Measurements from ENCODE around the gene TNNI3K.

TNNI3K gene

GRCh38 chr1:74528123-74528522, 292.9 kb downstream of the TNNI3K start:
- in situ Hi-C loops (cut with HindIII; ENCODE audit: low pct_ligation_motif_present, low sequenced_read_pairs) = no loop called here
- DNase-seq = no peak
- H3K4me3 ChIP-seq (ENCODE audit: low read depth, low read length) = no peak overlapping the region

GRCh38 chr1:74530892-74531291, 295.7 kb downstream of the TNNI3K start:
- H3K27me3 ChIP-seq (replicated peaks) = no peaks in the 10 kb centered on the region
- no peak for TF ChIP-seq CTCF (IDR thresholded peaks at IDR 0.05; ENCODE audit: low read depth, low read length, missing control alignments)
- no peak for DNase-seq
- no peaks in the 10 kb centered on the region for H3K36me3 ChIP-seq (replicated peaks)
- H3K4me3 ChIP-seq (ENCODE audit: low read depth, low read length) = no peak overlapping the region
- in situ Hi-C loops (cut with HindIII; ENCODE audit: low pct_ligation_motif_present, low sequenced_read_pairs) = no loop called here
- H3K27ac ChIP-seq = no peak overlapping the region

More at GRCh38 chr1:74528123-74528522, 292.9 kb downstream of the TNNI3K start:
- Histone ChIP-seq H3K36me3 (replicated peaks) (no peaks in the 10 kb centered on the region), H3K27ac (no peak overlapping the region), H3K27me3 (replicated peaks) (no peaks in the 10 kb centered on the region)
- no peak for TF ChIP-seq CTCF (IDR thresholded peaks at IDR 0.05; ENCODE audit: low read depth, low read length, missing control alignments)

GRCh38 chr1:74531796-74532195, 296.6 kb downstream of the TNNI3K start:
- in situ Hi-C loops (cut with HindIII; ENCODE audit: low pct_ligation_motif_present, low sequenced_read_pairs) = no loop called here
- Histone ChIP-seq H3K27ac (no peak overlapping the region), H3K4me3 (ENCODE audit: low read depth, low read length) (no peak overlapping the region), H3K27me3 (replicated peaks) (no peaks in the 10 kb centered on the region), H3K36me3 (replicated peaks) (no peaks in the 10 kb centered on the region)
- no peak for DNase-seq
- TF ChIP-seq CTCF (IDR thresholded peaks at IDR 0.05; ENCODE audit: low read depth, low read length, missing control alignments) = no peak

- H3K27ac ChIP-seq = no peak overlapping the region
- H3K36me3 ChIP-seq (replicated peaks) = no peaks in the 10 kb centered on the region
- DNase-seq = no peak
- no peaks in the 10 kb centered on the region for H3K27me3 ChIP-seq (replicated peaks)
- in situ Hi-C loops (cut with HindIII; ENCODE audit: low pct_ligation_motif_present, low sequenced_read_pairs) = no loop called here
- no peak for TF ChIP-seq CTCF (IDR thresholded peaks at IDR 0.05; ENCODE audit: low read depth, low read length, missing control alignments)
- H3K4me3 ChIP-seq (ENCODE audit: low read depth, low read length) = no peak overlapping the region
These were observed 299.1 kb downstream of the TNNI3K start for GRCh38 chr1:74534241-74534640.

- H3K4me3 ChIP-seq (ENCODE audit: low read depth, low read length) = no peak overlapping the region
- no peaks in the 10 kb centered on the region for H3K27me3 ChIP-seq (replicated peaks)
- no peaks in the 10 kb centered on the region for H3K36me3 ChIP-seq (replicated peaks)
- TF ChIP-seq CTCF (IDR thresholded peaks at IDR 0.05; ENCODE audit: low read depth, low read length, missing control alignments) = no peak
- H3K27ac ChIP-seq = no peak overlapping the region
- DNase-seq = no peak
- in situ Hi-C loops (cut with HindIII; ENCODE audit: low pct_ligation_motif_present, low sequenced_read_pairs) = no loop called here
These were observed 310.6 kb downstream of the TNNI3K start for GRCh38 chr1:74545821-74546220.

- Histone ChIP-seq H3K36me3 (replicated peaks) (no peaks in the 10 kb centered on the region), H3K4me3 (ENCODE audit: low read depth, low read length) (no peak overlapping the region), H3K27me3 (replicated peaks) (no peaks in the 10 kb centered on the region), H3K27ac (no peak overlapping the region)
- no peak for DNase-seq
- TF ChIP-seq CTCF (IDR thresholded peaks at IDR 0.05; ENCODE audit: low read depth, low read length, missing control alignments) = no peak
- in situ Hi-C loops (cut with HindIII; ENCODE audit: low pct_ligation_motif_present, low sequenced_read_pairs) = no loop called here
These were observed 314.0 kb downstream of the TNNI3K start for GRCh38 chr1:74548961-74549750.

Data from brain microvascular endothelial cell (primary cell).